Effector memory CD4-positive, alpha-beta T cell (primary cell): ENCODE measurements around the gene RFX8.

Source experiments
- DNase-seq, 3 donors: peaks; one replicate each; pipeline ENCODE4 v3.0.0-alpha.2; 2020
- H3K27ac ChIP-seq: 2 replicates; pipeline ENCODE4 v1.7.0; 2013; ENCODE audit warnings: mild to moderate bottlenecking, low read length, moderate library complexity; ENCODE audit not compliant: insufficient read depth, poor library complexity, severe bottlenecking
- H3K27me3 ChIP-seq: replicated peaks from 2 replicates; pipeline ENCODE4 v1.7.0; 2013; ENCODE audit warnings: mild to moderate bottlenecking, low read length; ENCODE audit not compliant: insufficient read depth, control insufficient read depth, poor library complexity, severe bottlenecking
- H3K36me3 ChIP-seq: 2 replicates; pipeline ENCODE4 v1.7.0; 2013; ENCODE audit warnings: mild to moderate bottlenecking, low read length, moderate library complexity; ENCODE audit not compliant: control insufficient read depth, insufficient read depth
- H3K4me1 ChIP-seq: 2 replicates; pipeline ENCODE4 v1.7.0; 2013; ENCODE audit warnings: low read length, mild to moderate bottlenecking; ENCODE audit not compliant: control insufficient read depth, insufficient read depth, poor library complexity, severe bottlenecking
- H3K4me3 ChIP-seq: 2 replicates; pipeline ENCODE4 v1.7.0; 2013; ENCODE audit warnings: low read length, low read depth, mild to moderate bottlenecking; ENCODE audit not compliant: insufficient read depth, poor library complexity, severe bottlenecking
- H3K9me3 ChIP-seq: 2 replicates; pipeline ENCODE4 v1.7.0; 2013; ENCODE audit warnings: mild to moderate bottlenecking, low read length, moderate library complexity; ENCODE audit not compliant: control insufficient read depth

The RFX8 gene

GRCh38 chr2:101374821-101375561, 99.9 kb downstream of the RFX8 start:
- DNase-seq = no peak
- Histone ChIP-seq H3K4me1 (no peaks in the 10 kb centered on the region), H3K36me3 (no peaks in the 10 kb centered on the region), H3K27ac (no peak overlapping the region), H3K27me3 (no peaks in the 10 kb centered on the region), H3K9me3 (no peaks in the 10 kb centered on the region), H3K4me3 (no peak overlapping the region)

- no peaks in the 10 kb centered on the region for H3K4me1 ChIP-seq
- H3K9me3 ChIP-seq = no peaks in the 10 kb centered on the region
- no peaks in the 10 kb centered on the region for H3K27me3 ChIP-seq
- no peak overlapping the region for H3K27ac ChIP-seq
- H3K4me3 ChIP-seq = no peak overlapping the region
- no peak for DNase-seq
- H3K36me3 ChIP-seq = no peaks in the 10 kb centered on the region
Observed at GRCh38 chr2:101372792-101373191, 102.1 kb downstream of the RFX8 start.

- no peaks in the 10 kb centered on the region for H3K27me3 ChIP-seq
- DNase-seq = no peak
Observed at GRCh38 chr2:101371636-101372035, 103.3 kb downstream of the RFX8 start.

GRCh38 chr2:101369100-101369499, 105.8 kb downstream of the RFX8 start:
- no peak for DNase-seq
- no peaks in the 10 kb centered on the region for H3K36me3 ChIP-seq
- no peak overlapping the region for H3K4me3 ChIP-seq
- H3K4me1 ChIP-seq = no peaks in the 10 kb centered on the region
- H3K27ac ChIP-seq = no peak overlapping the region
- H3K27me3 ChIP-seq = no peaks in the 10 kb centered on the region
- no peaks in the 10 kb centered on the region for H3K9me3 ChIP-seq

More at GRCh38 chr2:101371636-101372035, 103.3 kb downstream of the RFX8 start:
- Histone ChIP-seq H3K27ac (no peak overlapping the region), H3K36me3 (no peaks in the 10 kb centered on the region), H3K4me1 (no peaks in the 10 kb centered on the region), H3K9me3 (no peaks in the 10 kb centered on the region), H3K4me3 (no peak overlapping the region)

GRCh38 chr2:101368376-101368775, 106.5 kb downstream of the RFX8 start:
- no peak for DNase-seq
- H3K27me3 ChIP-seq = no peaks in the 10 kb centered on the region
- no peaks in the 10 kb centered on the region for H3K36me3 ChIP-seq
- no peaks in the 10 kb centered on the region for H3K9me3 ChIP-seq
- H3K27ac ChIP-seq = no peak overlapping the region
- H3K4me3 ChIP-seq = no peak overlapping the region
- H3K4me1 ChIP-seq = no peaks in the 10 kb centered on the region

GRCh38 chr2:101367508-101367907, 107.4 kb downstream of the RFX8 start:
- DNase-seq = no peak
- Histone ChIP-seq H3K4me1 (peaks cover 3% of the 10 kb centered on the region), H3K36me3 (no peaks in the 10 kb centered on the region), H3K27ac (no peak overlapping the region), H3K9me3 (no peaks in the 10 kb centered on the region), H3K4me3 (no peak overlapping the region), H3K27me3 (no peaks in the 10 kb centered on the region)

GRCh38 chr2:101364878-101365277, 110.0 kb downstream of the RFX8 start:
- no peak for DNase-seq
- H3K9me3 ChIP-seq = no peaks in the 10 kb centered on the region
- no peaks in the 10 kb centered on the region for H3K36me3 ChIP-seq
- peaks cover 21% of the 10 kb centered on the region for H3K4me1 ChIP-seq
- no peaks in the 10 kb centered on the region for H3K27me3 ChIP-seq
- H3K4me3 ChIP-seq = no peak overlapping the region
- no peak overlapping the region for H3K27ac ChIP-seq

- no peak for DNase-seq
- Histone ChIP-seq H3K27ac (no peak overlapping the region), H3K9me3 (no peaks in the 10 kb centered on the region), H3K4me1 (peaks cover 21% of the 10 kb centered on the region), H3K36me3 (no peaks in the 10 kb centered on the region), H3K27me3 (no peaks in the 10 kb centered on the region), H3K4me3 (no peak overlapping the region)
Observed at GRCh38 chr2:101362777-101363176, 112.1 kb downstream of the RFX8 start.

GRCh38 chr2:101362316-101362715, 112.6 kb downstream of the RFX8 start:
- no peak overlapping the region for H3K27ac ChIP-seq
- no peak for DNase-seq
- H3K4me3 ChIP-seq = no peak overlapping the region
- H3K4me1 ChIP-seq = peaks cover 21% of the 10 kb centered on the region
- no peaks in the 10 kb centered on the region for H3K36me3 ChIP-seq
- H3K27me3 ChIP-seq = no peaks in the 10 kb centered on the region
- no peaks in the 10 kb centered on the region for H3K9me3 ChIP-seq

- H3K36me3 ChIP-seq = no peaks in the 10 kb centered on the region
- peak overlapping the region; percentile 18 for H3K4me3 ChIP-seq
- H3K27me3 ChIP-seq = no peaks in the 10 kb centered on the region
- no peaks in the 10 kb centered on the region for H3K9me3 ChIP-seq
- no peak for DNase-seq
- H3K4me1 ChIP-seq = peaks cover 21% of the 10 kb centered on the region
- peak overlapping the region; percentile 29 for H3K27ac ChIP-seq
Observed at GRCh38 chr2:101361522-101361921, 113.4 kb downstream of the RFX8 start.
